HL-60 (cell line): ENCODE results near the gene CD276.

Experiments used
- DNase-seq, 2 experiments: peaks; one replicate each; pipeline ENCODE4 v3.0.0-alpha.2; 2010 to 2020; ENCODE audit warnings: low read depth in 1 of 2, low spot score in 1 of 2
- H3K27ac ChIP-seq: fragments of 250-450 bp; sonication (Bioruptor Pico); replicated peaks from 2 replicates; pipeline ENCODE4 v1.5.1; 2020; ENCODE audit warnings: mild to moderate bottlenecking, moderate library complexity
- H3K27me3 ChIP-seq: fragments of 250-450 bp; sonication (Bioruptor Pico); 2 replicates; pipeline ENCODE4 v1.5.1; 2021; ENCODE audit warnings: mild to moderate bottlenecking, moderate library complexity; ENCODE audit not compliant: insufficient read depth, poor library complexity, severe bottlenecking
- H3K4me3 ChIP-seq: replicated peaks from 2 replicates; pipeline ENCODE4 v1.5.1; 2011; ENCODE audit warnings: mild to moderate bottlenecking, control low read depth, low read length; ENCODE audit not compliant: insufficient read depth
- CTCF ChIP-seq: IDR thresholded peaks from one replicate; pipeline ENCODE4 v1.5.1; 2011; ENCODE audit warnings: low read length, control low read depth, inconsistent platforms; ENCODE audit not compliant: insufficient read depth
- GABPA ChIP-seq: IDR thresholded peaks from 2 replicates; pipeline ENCODE4 v1.6.1; 2012; ENCODE audit warnings: low read depth
- POLR2AphosphoS5 ChIP-seq: IDR thresholded peaks from 2 replicates; pipeline ENCODE4 v1.6.1; 2012; ENCODE audit warnings: low read depth
- REST ChIP-seq: IDR thresholded peaks from 2 replicates; pipeline ENCODE4 v1.6.1; 2012; ENCODE audit warnings: low read depth; ENCODE audit not compliant: insufficient replicate concordance
- SPI1 ChIP-seq: IDR thresholded peaks from 2 replicates; pipeline ENCODE4 v1.6.1; 2012; ENCODE audit warnings: low read depth, mild to moderate bottlenecking, borderline replicate concordance

Gene CD276

GRCh38 chr15:73680549-73680948, 3.6 kb upstream of the CD276 start:
- no peak for DNase-seq
- H3K4me3 ChIP-seq = no peak overlapping the region
- no peak for TF ChIP-seq SPI1
- no peak for TF ChIP-seq REST
- TF ChIP-seq CTCF = no peak
- TF ChIP-seq POLR2AphosphoS5 = no peak
- no peak for TF ChIP-seq GABPA
- H3K27ac ChIP-seq = no peak overlapping the region
- H3K27me3 ChIP-seq = peaks cover 26% of the 10 kb centered on the region

- no peak overlapping the region for H3K4me3 ChIP-seq
- H3K27ac ChIP-seq = no peak overlapping the region
- no peak for DNase-seq
- H3K27me3 ChIP-seq = peaks cover 30% of the 10 kb centered on the region
- no peak for TF ChIP-seq REST
- TF ChIP-seq SPI1 = no peak
- no peak for TF ChIP-seq GABPA
- no peak for TF ChIP-seq CTCF
- no peak for TF ChIP-seq POLR2AphosphoS5
Observed at GRCh38 chr15:73681063-73681462, 3.1 kb upstream of the CD276 start.

- TF ChIP-seq SPI1 (no peak), REST (no peak), CTCF (no peak), GABPA (no peak), POLR2AphosphoS5 (no peak)
- Histone ChIP-seq H3K27ac (no peak overlapping the region), H3K4me3 (no peak overlapping the region), H3K27me3 (peaks cover 37% of the 10 kb centered on the region)
- DNase-seq = no peak
Observed at GRCh38 chr15:73681856-73682599, 2.2 kb upstream of the CD276 start.
